H1 (cell line): ENCODE results near the gene NRP2.

Experiments used
- CHD1 ChIP-seq: IDR thresholded peaks from 2 replicates; pipeline ENCODE4 v1.6.1; 2012; ENCODE audit warnings: low read depth, low read length, improper control_type of control experiment
- CTCF ChIP-seq, 3 experiments: IDR thresholded peaks; 1 replicate in 2 of 3; 2 replicates in 1 of 3; pipeline versions ENCODE4 v1.5.1 to v1.6.1; 2011; ENCODE audit warnings: low read length in 3 of 3, mild to moderate bottlenecking in 3 of 3, inconsistent platforms in 2 of 3, low read depth in 1 of 3, moderate library complexity in 1 of 3; ENCODE audit not compliant: insufficient read depth in 1 of 3; ENCODE audit errors: control extremely low read depth in 1 of 3
- EGR1 ChIP-seq: IDR thresholded peaks from 2 replicates; pipeline ENCODE4 v1.6.1; 2011; ENCODE audit warnings: low read depth, low read length, borderline replicate concordance
- FOSL1 ChIP-seq: IDR thresholded peaks from 2 replicates; pipeline ENCODE4 v1.6.1; 2011; ENCODE audit warnings: mild to moderate bottlenecking, low read depth, low read length, moderate library complexity; ENCODE audit not compliant: insufficient read depth
- JUND ChIP-seq: IDR thresholded peaks from 2 replicates; pipeline ENCODE4 v1.6.1; 2011; ENCODE audit warnings: mild to moderate bottlenecking, improper control_type of control experiment, low read length
- POLR2A ChIP-seq, 2 experiments: IDR thresholded peaks; 1 replicate in 1 of 2; 2 replicates in 1 of 2; pipeline ENCODE4 v1.6.1; 2011; ENCODE audit warnings: low read depth in 2 of 2, low read length in 2 of 2, mild to moderate bottlenecking in 2 of 2; ENCODE audit errors: control extremely low read depth in 1 of 2
- POLR2AphosphoS5 ChIP-seq: IDR thresholded peaks from 2 replicates; pipeline ENCODE4 v1.6.1; 2011; ENCODE audit warnings: low read depth, low read length
- RAD21 ChIP-seq, 2 experiments: IDR thresholded peaks in 1 of 2; conservative IDR thresholded peaks in 1 of 2; 2 replicates each; pipeline ENCODE4 v1.6.1; 2011; ENCODE audit warnings: low read depth in 2 of 2, low read length in 2 of 2, improper control_type of control experiment in 1 of 2, inconsistent platforms in 1 of 2, mild to moderate bottlenecking in 1 of 2, moderate library complexity in 1 of 2
- SRF ChIP-seq: IDR thresholded peaks from 2 replicates; pipeline ENCODE4 v1.6.1; 2011; ENCODE audit warnings: mild to moderate bottlenecking, low read depth, low read length, moderate library complexity
- TF ChIP-seq, protein P1 (sequence below): IDR thresholded peaks from 2 replicates; pipeline ENCODE4 v1.6.1; 2011; ENCODE audit warnings: low read depth, mild to moderate bottlenecking, low read length; ENCODE audit not compliant: insufficient read depth
- TF ChIP-seq, protein P2 (sequence below): IDR thresholded peaks from 2 replicates; pipeline ENCODE4 v1.6.1; 2011; ENCODE audit warnings: low read length, improper control_type of control experiment
- TF ChIP-seq, protein P3 (sequence below): IDR thresholded peaks from 2 replicates; pipeline ENCODE4 v1.6.1; 2012; ENCODE audit warnings: inconsistent platforms

- TF ChIP-seq POLR2A (IDR thresholded peaks at IDR 0.05; ENCODE audit: control extremely low read depth in 1 of 2, low read depth in 2 of 2, low read length in 2 of 2) (no peak), CTCF (IDR thresholded peaks at IDR 0.05; ENCODE audit: control extremely low read depth in 1 of 3, insufficient read depth in 1 of 3, low read depth in 1 of 3, low read length in 3 of 3) (no peak), JUND (no peak), POLR2AphosphoS5 (no peak), EGR1 (no peak), SRF (no peak), FOSL1 (no peak), RAD21 (IDR thresholded peaks at IDR 0.05 in 1 of 2, conservative IDR thresholded peaks at IDR 0.05 in 1 of 2; ENCODE audit: low read depth in 2 of 2, low read length in 2 of 2) (no peak), CHD1 (no peak)
- TF ChIP-seq, protein P1, sequence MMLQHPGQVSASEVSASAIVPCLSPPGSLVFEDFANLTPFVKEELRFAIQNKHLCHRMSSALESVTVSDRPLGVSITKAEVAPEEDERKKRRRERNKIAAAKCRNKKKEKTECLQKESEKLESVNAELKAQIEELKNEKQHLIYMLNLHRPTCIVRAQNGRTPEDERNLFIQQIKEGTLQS = no peak
- TF ChIP-seq, protein P2, sequence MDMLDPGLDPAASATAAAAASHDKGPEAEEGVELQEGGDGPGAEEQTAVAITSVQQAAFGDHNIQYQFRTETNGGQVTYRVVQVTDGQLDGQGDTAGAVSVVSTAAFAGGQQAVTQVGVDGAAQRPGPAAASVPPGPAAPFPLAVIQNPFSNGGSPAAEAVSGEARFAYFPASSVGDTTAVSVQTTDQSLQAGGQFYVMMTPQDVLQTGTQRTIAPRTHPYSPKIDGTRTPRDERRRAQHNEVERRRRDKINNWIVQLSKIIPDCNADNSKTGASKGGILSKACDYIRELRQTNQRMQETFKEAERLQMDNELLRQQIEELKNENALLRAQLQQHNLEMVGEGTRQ = no peak
- TF ChIP-seq, protein P3, sequence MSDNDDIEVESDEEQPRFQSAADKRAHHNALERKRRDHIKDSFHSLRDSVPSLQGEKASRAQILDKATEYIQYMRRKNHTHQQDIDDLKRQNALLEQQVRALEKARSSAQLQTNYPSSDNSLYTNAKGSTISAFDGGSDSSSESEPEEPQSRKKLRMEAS = no peak
These were observed 104.7 kb downstream of the NRP2 start for GRCh38 chr2:205786976-205787375.
